CD4-positive, CD25-positive, alpha-beta regulatory T cell (primary cell): Measurements from ENCODE around the gene TTC28. TPM values are rescaled to one million over a fixed set of nuclear protein-coding genes. Genes with fewer than 3 reads are reported as not detected.

Experiments
- ATAC-seq, 2 donors: fragments of 150-1000 bp; cut with Tn5 transposase; one replicate each; pipeline ENCODE4 v1.10.0; 2021; ENCODE audit warnings: low read depth in 2 of 2, moderate number of reproducible peaks in 2 of 2, moderate library complexity in 1 of 2
- DNase-seq, 3 donors: peaks; one replicate each; pipeline versions ENCODE4 v3.0.0 to v3.0.0-alpha.2; 2012 to 2022; ENCODE audit warnings: mixed read lengths in 1 of 3
- H3K27ac ChIP-seq: one replicate; pipeline ENCODE4 v1.7.0; 2013; ENCODE audit warnings: mild to moderate bottlenecking, low read length; ENCODE audit not compliant: insufficient read depth, poor library complexity, severe bottlenecking
- H3K27me3 ChIP-seq: one replicate; pipeline ENCODE4 v1.7.0; 2013; ENCODE audit warnings: low read length; ENCODE audit not compliant: control insufficient read depth, insufficient read depth
- H3K36me3 ChIP-seq: one replicate; pipeline ENCODE4 v1.7.0; 2013; ENCODE audit warnings: mild to moderate bottlenecking, low read length, moderate library complexity; ENCODE audit not compliant: control insufficient read depth, insufficient read depth
- H3K4me1 ChIP-seq: 2 replicates; pipeline ENCODE4 v1.7.0; 2013; ENCODE audit warnings: mild to moderate bottlenecking, low read length; ENCODE audit not compliant: insufficient read depth, control insufficient read depth, poor library complexity, severe bottlenecking
- H3K4me3 ChIP-seq: one replicate; pipeline ENCODE4 v1.7.0; 2013; ENCODE audit warnings: low read depth, mild to moderate bottlenecking, low read length, moderate library complexity
- H3K9me3 ChIP-seq, 2 experiments: 1 replicate in 1 of 2; 2 replicates in 1 of 2; pipeline ENCODE4 v1.7.0; 2013; ENCODE audit warnings: low read length in 2 of 2, mild to moderate bottlenecking in 1 of 2, moderate library complexity in 1 of 2; ENCODE audit not compliant: control insufficient read depth in 2 of 2
- H3K27ac Mint-ChIP-seq, 3 donors: one replicate each; pipeline ENCODE4 v1.8.0; 2020 to 2022; ENCODE audit warnings: mild to moderate bottlenecking in 3 of 3, mixed read lengths in 3 of 3, moderate library complexity in 2 of 3
- H3K27me3 Mint-ChIP-seq: one replicate; pipeline ENCODE4 v1.8.0; 2022; ENCODE audit warnings: mild to moderate bottlenecking, mixed read lengths
- H3K36me3 Mint-ChIP-seq: one replicate; pipeline ENCODE4 v1.8.0; 2020; ENCODE audit warnings: mixed read lengths
- H3K4me1 Mint-ChIP-seq, 4 donors: one replicate each; pipeline ENCODE4 v1.8.0; 2020 to 2022; ENCODE audit warnings: mixed read lengths in 4 of 4, mild to moderate bottlenecking in 1 of 4
- H3K4me3 Mint-ChIP-seq, 4 donors: one replicate each; pipeline ENCODE4 v1.8.0; 2020 to 2022; ENCODE audit warnings: mild to moderate bottlenecking in 4 of 4, mixed read lengths in 4 of 4, moderate library complexity in 3 of 4
- H3K9me3 Mint-ChIP-seq, 7 donors: one replicate each; pipeline ENCODE4 v1.8.0; 2020 to 2022; ENCODE audit warnings: mixed read lengths in 7 of 7, mild to moderate bottlenecking in 3 of 7, moderate library complexity in 2 of 7
- polyA plus RNA-seq, 4 donors: library from polyadenylated mRNA; unstranded; fragments of 300-500 nt; fragmentation: Illumina TruSeq; gene quantifications; one replicate each; pipeline ENCODE4 v1.2.3, GENCODE V29; 2021
- total RNA-seq: library from RNA; stranded (reverse); gene quantifications from one replicate; pipeline ENCODE4 v1.2.3, GENCODE V29; 2022

TTC28 gene
- total and polyA plus RNA-seq, 5 donors from 2014 or later: 0.02 to 2.7 (median 0.28) TPM; not detected in 1

GRCh38 chr22:28397306-28397705 lies 282.3 kb downstream of the TTC28 start:
- Histone ChIP-seq H3K27ac (no peak overlapping the region), H3K27me3 (no peaks in the 10 kb centered on the region), H3K4me3 (no peak overlapping the region), H3K9me3 (no peaks in the 10 kb centered on the region), H3K36me3 (no peaks in the 10 kb centered on the region), H3K4me1 (no peaks in the 10 kb centered on the region)
- Mint-ChIP-seq H3K27ac (no peak overlapping the region), H3K4me3 (no peak overlapping the region), H3K36me3 (no peaks in the 10 kb centered on the region), H3K9me3 (peaks cover 0 to 2% (median 0%) of the 10 kb centered on the region in 7 donors), H3K4me1 (peaks cover 0 to 11% (median 0%) of the 10 kb centered on the region in 4 donors), H3K27me3 (peaks cover 4% of the 10 kb centered on the region)
- no peak for DNase-seq
- ATAC-seq: no peak

GRCh38 chr22:28395920-28396753 lies 283.5 kb downstream of the TTC28 start:
- Mint-ChIP-seq H3K36me3 (no peaks in the 10 kb centered on the region), H3K4me3 (no peak overlapping the region), H3K27ac (no peak overlapping the region), H3K27me3 (peaks cover 4% of the 10 kb centered on the region), H3K4me1 (peaks cover 0 to 5% (median 0%) of the 10 kb centered on the region in 4 donors), H3K9me3 (peaks cover 0 to 2% (median 0%) of the 10 kb centered on the region in 7 donors)
- Histone ChIP-seq H3K36me3 (no peaks in the 10 kb centered on the region), H3K9me3 (no peaks in the 10 kb centered on the region), H3K4me1 (no peaks in the 10 kb centered on the region), H3K4me3 (no peak overlapping the region), H3K27me3 (no peaks in the 10 kb centered on the region), H3K27ac (no peak overlapping the region)
- DNase-seq (peak in 1 of 3 donors; percentile 65), ATAC-seq (no peak)

GRCh38 chr22:28395520-28395919 lies 284.1 kb downstream of the TTC28 start:
- Mint-ChIP-seq H3K4me3 (no peak overlapping the region), H3K36me3 (no peaks in the 10 kb centered on the region), H3K27me3 (peaks cover 4% of the 10 kb centered on the region), H3K9me3 (peaks cover 0 to 2% (median 0%) of the 10 kb centered on the region in 7 donors), H3K4me1 (peaks cover 0 to 5% (median 0%) of the 10 kb centered on the region in 4 donors), H3K27ac (no peak overlapping the region)
- Histone ChIP-seq H3K4me1 (no peaks in the 10 kb centered on the region), H3K9me3 (no peaks in the 10 kb centered on the region), H3K4me3 (no peak overlapping the region), H3K27me3 (no peaks in the 10 kb centered on the region), H3K36me3 (no peaks in the 10 kb centered on the region), H3K27ac (no peak overlapping the region)
- DNase-seq: no peak
- ATAC-seq: no peak

GRCh38 chr22:28394513-28395110 lies 285.0 kb downstream of the TTC28 start:
- Mint-ChIP-seq H3K27ac (no peak overlapping the region), H3K36me3 (no peaks in the 10 kb centered on the region), H3K4me3 (no peak overlapping the region), H3K4me1 (peaks cover 0 to 5% (median 0%) of the 10 kb centered on the region in 4 donors), H3K9me3 (peaks cover 0 to 2% (median 0%) of the 10 kb centered on the region in 7 donors), H3K27me3 (peaks cover 1% of the 10 kb centered on the region)
- H3K9me3 ChIP-seq: no peaks in the 10 kb centered on the region
- ATAC-seq (no peak), DNase-seq (no peak)
- no peak overlapping the region for H3K27ac ChIP-seq
- no peaks in the 10 kb centered on the region for H3K4me1 ChIP-seq
- H3K4me3 ChIP-seq: no peak overlapping the region
- no peaks in the 10 kb centered on the region for H3K27me3 ChIP-seq
- no peaks in the 10 kb centered on the region for H3K36me3 ChIP-seq

- Histone ChIP-seq H3K9me3 (no peaks in the 10 kb centered on the region), H3K4me3 (no peak overlapping the region), H3K27me3 (no peaks in the 10 kb centered on the region), H3K36me3 (no peaks in the 10 kb centered on the region), H3K27ac (no peak overlapping the region), H3K4me1 (no peaks in the 10 kb centered on the region)
- ATAC-seq: no peak
- Mint-ChIP-seq H3K36me3 (no peaks in the 10 kb centered on the region), H3K27me3 (no peaks in the 10 kb centered on the region), H3K4me1 (peaks cover 0 to 4% (median 0%) of the 10 kb centered on the region in 4 donors), H3K27ac (no peak overlapping the region), H3K4me3 (no peak overlapping the region), H3K9me3 (peaks cover 0 to 5% (median 0%) of the 10 kb centered on the region in 7 donors)
- DNase-seq: no peak
Measured at GRCh38 chr22:28381429-28382167, 298.0 kb downstream of the TTC28 start.

- no peaks in the 10 kb centered on the region for H3K36me3 Mint-ChIP-seq
- peaks cover 0 to 4% (median 0%) of the 10 kb centered on the region in 4 donors for H3K4me1 Mint-ChIP-seq
- no peak for DNase-seq
- Histone ChIP-seq H3K27me3 (no peaks in the 10 kb centered on the region), H3K27ac (no peak overlapping the region), H3K4me3 (no peak overlapping the region), H3K9me3 (no peaks in the 10 kb centered on the region), H3K36me3 (no peaks in the 10 kb centered on the region), H3K4me1 (no peaks in the 10 kb centered on the region)
- no peak for ATAC-seq
- no peak overlapping the region for H3K4me3 Mint-ChIP-seq
- H3K27ac Mint-ChIP-seq: no peak overlapping the region
- peaks cover 0 to 5% (median 0%) of the 10 kb centered on the region in 7 donors for H3K9me3 Mint-ChIP-seq
- no peaks in the 10 kb centered on the region for H3K27me3 Mint-ChIP-seq
Measured at GRCh38 chr22:28379951-28380350, 299.7 kb downstream of the TTC28 start.

GRCh38 chr22:28379075-28379779 lies 300.4 kb downstream of the TTC28 start:
- H3K36me3 Mint-ChIP-seq: no peaks in the 10 kb centered on the region
- no peaks in the 10 kb centered on the region for H3K27me3 Mint-ChIP-seq
- H3K4me1 Mint-ChIP-seq: peaks cover 0 to 4% (median 0%) of the 10 kb centered on the region in 4 donors
- Histone ChIP-seq H3K4me1 (no peaks in the 10 kb centered on the region), H3K27ac (no peak overlapping the region), H3K27me3 (no peaks in the 10 kb centered on the region), H3K4me3 (no peak overlapping the region), H3K9me3 (no peaks in the 10 kb centered on the region), H3K36me3 (no peaks in the 10 kb centered on the region)
- no peak overlapping the region for H3K27ac Mint-ChIP-seq
- DNase-seq: peak in 1 of 3 donors; percentile 33
- no peak for ATAC-seq
- peaks cover 0 to 5% (median 0%) of the 10 kb centered on the region in 7 donors for H3K9me3 Mint-ChIP-seq
- H3K4me3 Mint-ChIP-seq: no peak overlapping the region
